ENCODE measurements around the gene FARSB. TPM values are rescaled to one million over a fixed set of nuclear protein-coding genes. Genes with fewer than 3 reads are reported as not detected.

FARSB gene
- total RNA-seq, 1 experiment from 2014 or later, result 67.6 TPM

- BruUV-seq (replicated peaks), result no TSS peak
- no peak for TF ChIP-seq CTCF (IDR thresholded peaks at IDR 0.05; ENCODE audit: unreplicated experiment)
- no peak for DNase-seq
- Mint-ChIP-seq H3K27ac (ENCODE audit: unreplicated experiment) (no peak overlapping the region), H3K27me3 (ENCODE audit: unreplicated experiment) (no peaks in the 10 kb centered on the region), H3K36me3 (ENCODE audit: insufficient read depth, unreplicated experiment) (peaks cover 30% of the 10 kb centered on the region), H3K4me1 (ENCODE audit: low read depth, unreplicated experiment) (peaks cover 12% of the 10 kb centered on the region), H3K9me3 (ENCODE audit: low read depth, unreplicated experiment) (no peaks in the 10 kb centered on the region), H3K4me3 (ENCODE audit: low read depth, unreplicated experiment) (no peak overlapping the region)
- CTCF ChIA-PET, result no interaction called here
- intact Hi-C loops (cut with micrococcal nuclease; ENCODE audit: unreplicated experiment), result no loop called here
Observed at GRCh38 chr2:222598611-222599010, 57.3 kb downstream of the FARSB start.

GRCh38 chr2:222595581-222595980 lies 60.3 kb downstream of the FARSB start:
- DNase-seq, result no peak
- no peak for TF ChIP-seq CTCF (IDR thresholded peaks at IDR 0.05; ENCODE audit: unreplicated experiment)
- Mint-ChIP-seq H3K4me3 (ENCODE audit: low read depth, unreplicated experiment) (no peak overlapping the region), H3K27me3 (ENCODE audit: unreplicated experiment) (no peaks in the 10 kb centered on the region), H3K4me1 (ENCODE audit: low read depth, unreplicated experiment) (peaks cover 12% of the 10 kb centered on the region), H3K27ac (ENCODE audit: unreplicated experiment) (no peak overlapping the region), H3K9me3 (ENCODE audit: low read depth, unreplicated experiment) (no peaks in the 10 kb centered on the region), H3K36me3 (ENCODE audit: insufficient read depth, unreplicated experiment) (peaks cover 30% of the 10 kb centered on the region)
- BruUV-seq (replicated peaks), result no TSS peak
- intact Hi-C loops (cut with micrococcal nuclease; ENCODE audit: unreplicated experiment), result no loop called here
- CTCF ChIA-PET, result interaction anchor here (0.8 kb wide), 1 partner anchor 278 kb away, joined by 3 read pairs; no protein-coding TSS in a partner anchor

- Mint-ChIP-seq H3K4me3 (ENCODE audit: low read depth, unreplicated experiment) (no peak overlapping the region), H3K4me1 (ENCODE audit: low read depth, unreplicated experiment) (peaks cover 12% of the 10 kb centered on the region), H3K36me3 (ENCODE audit: insufficient read depth, unreplicated experiment) (peaks cover 34% of the 10 kb centered on the region), H3K9me3 (ENCODE audit: low read depth, unreplicated experiment) (no peaks in the 10 kb centered on the region), H3K27me3 (ENCODE audit: unreplicated experiment) (no peaks in the 10 kb centered on the region), H3K27ac (ENCODE audit: unreplicated experiment) (no peak overlapping the region)
- intact Hi-C loops (cut with micrococcal nuclease; ENCODE audit: unreplicated experiment), result no loop called here
- no TSS peak for BruUV-seq (replicated peaks)
- CTCF ChIA-PET, result interaction anchor here (0.8 kb wide), 2 partner anchors 12 to 277 kb away, joined by 3 read pairs; no protein-coding TSS in a partner anchor
- TF ChIP-seq CTCF (IDR thresholded peaks at IDR 0.05; ENCODE audit: unreplicated experiment), result no peak
- no peak for DNase-seq
Observed at GRCh38 chr2:222594679-222595078, 61.2 kb downstream of the FARSB start.

- Mint-ChIP-seq H3K36me3 (ENCODE audit: insufficient read depth, unreplicated experiment) (peaks cover 36% of the 10 kb centered on the region), H3K4me1 (ENCODE audit: low read depth, unreplicated experiment) (peaks cover 12% of the 10 kb centered on the region), H3K4me3 (ENCODE audit: low read depth, unreplicated experiment) (no peak overlapping the region), H3K27me3 (ENCODE audit: unreplicated experiment) (no peaks in the 10 kb centered on the region), H3K9me3 (ENCODE audit: low read depth, unreplicated experiment) (peaks cover 2% of the 10 kb centered on the region), H3K27ac (ENCODE audit: unreplicated experiment) (no peak overlapping the region)
- no peak for TF ChIP-seq CTCF (IDR thresholded peaks at IDR 0.05; ENCODE audit: unreplicated experiment)
- intact Hi-C loops (cut with micrococcal nuclease; ENCODE audit: unreplicated experiment), result no loop called here
- BruUV-seq (replicated peaks), result no TSS peak
- no peak for DNase-seq
- CTCF ChIA-PET, result no interaction called here
Observed at GRCh38 chr2:222592176-222592575, 63.7 kb downstream of the FARSB start.
